ENCODE measurements around the gene PNPLA5. TPM values are rescaled to one million over a fixed set of nuclear protein-coding genes. Genes with fewer than 3 reads are reported as not detected.

The PNPLA5 gene
- total RNA-seq, 1 donor from 2014 or later, result not detected

DNA sequence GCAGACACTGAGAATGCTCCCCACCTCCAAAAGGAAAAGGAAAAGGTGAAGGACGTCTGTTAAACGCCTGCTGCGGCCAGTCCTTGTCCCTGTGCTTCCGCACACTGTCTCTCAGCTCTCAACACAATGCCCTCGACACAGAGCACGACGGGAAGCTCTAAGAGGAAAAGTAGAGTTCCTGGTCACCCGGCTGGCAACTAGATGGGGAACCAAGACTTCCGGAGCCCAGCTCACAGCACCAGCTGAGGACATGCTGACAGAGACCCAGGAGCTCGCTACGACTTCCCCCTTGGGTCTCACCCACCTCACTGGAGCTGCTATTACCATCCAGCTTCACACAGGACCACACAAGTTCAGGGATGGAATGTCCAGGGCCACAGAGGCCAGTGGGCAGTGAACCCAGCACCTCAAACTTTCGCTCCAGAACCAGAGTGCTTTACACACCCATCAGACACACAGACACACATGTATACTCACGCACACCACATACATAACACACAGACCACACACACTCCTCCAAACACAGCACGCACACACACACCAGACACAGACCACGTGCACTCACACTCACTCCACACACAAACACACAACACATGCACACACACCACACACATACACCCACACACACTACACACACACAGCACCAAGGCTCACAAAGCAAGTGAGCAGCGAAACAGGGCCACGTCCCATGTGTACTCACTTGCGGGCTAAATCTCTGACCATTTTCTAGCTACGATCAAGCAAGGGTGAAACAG, 39.1 kb downstream of the PNPLA5 start:
- no peak for DNase-seq

DNA sequence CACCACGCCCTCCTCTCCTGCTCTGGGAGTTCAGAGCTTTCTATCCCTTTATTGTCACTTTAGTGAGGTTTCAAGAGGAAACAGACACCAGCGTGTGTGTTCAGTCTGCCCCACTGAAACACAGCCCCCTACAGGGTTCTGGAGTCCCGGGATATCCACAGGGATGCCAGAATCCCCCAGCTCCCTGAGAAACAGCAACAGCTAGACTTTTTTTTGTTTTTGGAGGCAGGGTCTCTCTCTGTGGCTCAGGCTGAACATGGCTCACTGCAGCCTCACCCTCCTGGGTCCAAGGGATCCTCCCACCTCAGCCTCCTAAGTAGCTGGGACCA, 39.9 kb downstream of the PNPLA5 start:
- DNase-seq, result no peak

DNA sequence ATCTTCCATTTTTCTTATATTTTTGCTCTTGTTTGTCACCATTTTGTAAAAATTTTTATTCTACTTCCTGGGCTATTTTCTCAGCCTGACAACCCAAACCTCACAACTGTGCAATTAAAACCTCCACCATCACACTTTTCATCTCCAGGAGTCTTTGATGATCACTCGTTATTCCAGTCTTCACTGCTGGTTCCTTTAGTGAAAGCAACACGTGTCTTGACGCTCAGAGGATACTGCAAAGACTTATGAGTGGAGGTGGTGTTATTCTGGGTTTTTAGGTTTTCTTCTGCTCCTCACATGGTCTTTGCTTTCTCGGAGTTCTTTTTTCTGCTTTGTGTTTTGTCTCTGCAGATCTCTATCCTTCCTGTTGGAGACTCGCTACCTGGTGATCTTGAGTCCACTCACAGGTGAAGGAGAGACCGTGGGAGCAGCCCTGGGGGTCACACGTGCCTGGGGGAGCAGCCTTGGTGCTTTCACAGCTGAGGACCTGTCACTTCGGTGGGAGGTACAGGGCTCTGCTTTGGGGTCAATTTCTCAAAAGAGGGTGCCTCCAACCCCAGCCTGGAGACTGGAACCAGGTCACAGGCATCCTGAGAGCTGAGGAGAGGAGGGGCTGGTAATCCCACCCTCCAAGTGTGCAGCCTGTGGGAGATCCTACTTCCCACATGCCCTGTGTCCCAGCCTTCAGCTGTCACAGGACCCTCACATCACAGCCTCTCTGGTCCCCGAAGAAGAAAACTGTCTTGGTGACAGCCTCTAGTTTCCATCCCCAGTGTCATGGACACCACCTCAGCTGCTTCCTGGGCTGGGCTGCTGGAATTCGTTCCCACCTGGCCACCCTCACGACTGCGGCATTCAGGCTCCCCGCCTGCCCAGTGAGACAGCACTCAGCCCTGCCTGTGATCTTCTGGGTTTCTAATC, 40.5 kb downstream of the PNPLA5 start:
- DNase-seq, result no peak

DNA sequence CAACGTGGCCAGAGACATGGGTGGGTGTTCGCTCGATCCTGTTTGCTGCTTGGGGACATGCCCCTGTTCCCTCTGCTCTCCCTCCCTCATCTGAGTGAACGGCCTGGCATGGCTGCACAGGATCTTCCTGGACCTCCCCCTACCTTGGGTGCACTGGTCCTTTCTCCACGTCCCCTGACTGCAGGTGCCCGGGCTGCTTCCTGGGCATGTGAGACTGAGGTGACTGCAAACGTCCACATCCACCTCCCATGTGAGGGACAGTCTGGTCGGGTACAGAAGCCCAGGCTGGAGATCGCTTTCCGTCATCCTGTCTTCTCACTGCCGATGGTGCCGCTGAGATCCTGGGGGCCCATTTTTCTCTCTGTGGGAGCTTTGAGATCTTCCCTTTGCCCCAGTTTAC, 41.3 kb downstream of the PNPLA5 start:
- no peak for DNase-seq

DNA sequence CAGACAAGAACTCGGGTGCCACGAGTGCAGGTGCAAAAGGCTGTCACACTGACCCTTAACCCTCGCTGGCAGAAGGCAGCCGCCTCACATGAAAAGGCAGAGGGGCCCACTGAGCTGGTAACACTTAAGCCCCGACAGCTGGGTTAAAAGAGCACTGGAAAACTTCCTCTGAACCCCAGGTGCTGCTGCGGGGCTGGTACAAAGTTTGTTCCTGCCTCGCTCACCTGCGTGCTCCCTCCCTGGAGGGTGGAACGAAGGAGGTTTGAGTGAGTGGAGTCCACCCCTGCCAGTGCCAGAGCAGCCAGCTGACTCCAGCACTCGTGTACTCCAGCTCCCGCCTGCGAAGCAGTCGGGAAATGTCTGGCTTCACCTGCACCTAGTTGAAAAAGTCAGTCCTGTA, 42.1 kb downstream of the PNPLA5 start:
- DNase-seq, result no peak

DNA sequence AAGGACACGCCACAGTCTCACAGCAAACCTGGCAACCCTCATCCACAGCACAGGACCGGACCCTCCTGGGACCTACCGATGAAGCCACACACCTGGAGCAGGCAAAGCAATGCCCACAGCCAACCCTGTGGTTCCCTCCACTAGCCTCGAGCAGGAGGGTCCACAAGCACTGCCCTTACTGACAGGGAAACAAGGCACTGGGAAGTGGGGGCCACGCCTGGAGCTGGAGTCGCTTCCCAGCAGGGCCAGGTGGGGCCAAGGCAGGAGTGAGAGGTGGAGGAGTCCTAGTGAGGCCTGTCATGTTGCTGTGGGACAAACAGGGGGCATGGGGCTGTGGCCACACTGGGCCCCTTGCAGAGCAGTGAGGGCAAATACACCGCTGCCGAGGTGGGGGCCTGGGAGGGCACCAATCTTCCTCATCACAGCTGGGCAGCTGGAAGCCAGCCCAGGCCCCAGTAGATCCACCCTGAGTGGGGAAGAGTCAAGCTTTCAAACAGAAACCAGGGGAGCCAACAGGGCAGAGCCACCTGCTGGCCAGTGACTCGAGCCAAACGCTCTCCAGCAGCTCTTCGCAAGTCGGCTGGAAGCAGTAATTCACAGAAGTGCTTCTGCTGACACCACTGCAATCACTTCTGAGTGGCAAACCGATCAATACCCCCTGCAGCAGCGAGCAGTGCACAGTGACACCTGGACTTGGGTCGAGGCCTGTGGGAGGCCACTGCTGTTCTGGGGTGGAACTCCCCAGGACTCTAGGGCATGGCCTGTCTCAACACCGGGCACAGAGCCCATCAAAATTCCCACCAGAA, 43.2 kb downstream of the PNPLA5 start:
- DNase-seq, result peak; percentile 43

DNA sequence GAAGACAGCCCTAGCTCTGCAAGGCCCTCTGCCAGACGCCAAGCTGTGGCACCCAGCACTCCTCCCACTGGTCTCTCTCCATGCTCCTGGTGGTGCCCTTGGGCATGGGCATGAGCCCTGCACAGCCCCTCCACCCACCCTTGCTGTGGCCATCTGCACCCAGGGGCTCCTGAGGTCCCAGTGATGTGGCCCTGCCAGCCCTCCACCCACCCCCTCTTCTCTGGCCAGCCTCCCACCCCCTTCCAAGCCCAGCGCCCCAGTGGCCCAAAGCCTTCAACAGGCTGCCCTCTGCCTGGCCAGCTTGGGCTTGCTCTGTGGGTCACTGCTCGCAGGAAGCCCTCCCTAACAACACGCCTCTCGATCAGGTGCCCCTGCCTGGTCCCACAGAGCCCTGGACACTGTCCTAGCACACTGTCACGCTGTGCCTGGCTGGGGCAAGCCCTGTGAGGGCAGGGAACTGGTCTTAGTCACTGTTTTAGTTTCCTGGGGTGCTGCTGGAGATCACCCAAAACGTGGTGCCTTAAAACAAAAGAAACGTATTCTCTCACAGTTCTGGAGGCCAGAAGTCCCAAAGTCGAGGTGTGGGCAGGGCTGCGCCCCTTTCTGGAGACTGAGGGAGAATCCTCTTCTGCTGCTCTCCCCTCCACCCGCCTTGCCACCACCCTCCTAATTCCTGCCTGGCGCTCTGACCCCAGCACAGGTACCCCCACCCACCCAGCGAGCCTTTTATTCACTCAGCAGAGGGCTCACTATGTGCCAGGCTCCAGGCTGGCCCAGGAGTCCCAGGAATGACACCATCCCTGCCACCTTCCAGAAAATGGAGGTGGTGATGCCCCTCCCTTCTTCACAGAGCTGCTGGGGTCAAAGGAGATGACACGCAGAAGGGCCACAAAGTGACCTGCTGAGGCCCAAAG, 44.2 kb downstream of the PNPLA5 start:
- DNase-seq, result no peak

DNA sequence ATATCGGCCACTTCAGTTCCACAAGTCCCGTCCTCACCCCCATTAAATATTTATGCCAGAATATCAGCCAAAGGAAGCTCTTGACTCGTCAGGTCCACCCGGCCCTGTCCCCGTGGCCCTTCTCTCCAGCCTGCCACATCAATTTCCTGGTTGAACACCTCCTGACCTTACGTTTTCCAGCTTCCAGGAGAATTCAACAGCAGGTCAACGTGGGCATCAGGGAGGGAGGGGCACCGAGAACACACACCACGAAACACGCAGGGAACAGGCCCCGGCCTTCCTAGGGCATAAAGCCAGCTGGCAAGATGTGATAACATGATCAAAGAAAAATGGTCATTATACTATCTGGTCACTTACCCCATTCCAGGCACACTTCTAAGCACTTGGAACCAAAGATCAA, 44.8 kb downstream of the PNPLA5 start:
- no peak for DNase-seq

DNA sequence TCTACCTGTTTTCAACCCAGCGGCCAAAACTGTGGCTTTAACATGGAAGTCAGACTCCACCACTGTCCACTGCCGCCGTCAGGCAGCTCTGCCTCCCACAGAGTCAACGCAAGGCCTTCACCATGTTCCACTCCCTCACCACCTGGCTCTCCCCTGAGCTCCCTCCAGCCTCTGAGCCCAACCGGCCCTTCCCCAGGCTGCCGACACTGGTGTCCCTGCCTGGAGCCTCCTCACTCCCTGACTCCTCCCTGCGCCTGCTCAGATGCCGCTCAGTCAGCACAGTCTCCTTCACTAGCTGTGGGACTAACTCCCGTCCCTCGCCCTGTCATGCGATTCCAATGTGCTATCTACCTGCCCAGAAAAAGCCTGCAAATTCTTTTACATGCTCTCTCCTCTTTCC, 45.8 kb downstream of the PNPLA5 start:
- DNase-seq, result no peak

DNA sequence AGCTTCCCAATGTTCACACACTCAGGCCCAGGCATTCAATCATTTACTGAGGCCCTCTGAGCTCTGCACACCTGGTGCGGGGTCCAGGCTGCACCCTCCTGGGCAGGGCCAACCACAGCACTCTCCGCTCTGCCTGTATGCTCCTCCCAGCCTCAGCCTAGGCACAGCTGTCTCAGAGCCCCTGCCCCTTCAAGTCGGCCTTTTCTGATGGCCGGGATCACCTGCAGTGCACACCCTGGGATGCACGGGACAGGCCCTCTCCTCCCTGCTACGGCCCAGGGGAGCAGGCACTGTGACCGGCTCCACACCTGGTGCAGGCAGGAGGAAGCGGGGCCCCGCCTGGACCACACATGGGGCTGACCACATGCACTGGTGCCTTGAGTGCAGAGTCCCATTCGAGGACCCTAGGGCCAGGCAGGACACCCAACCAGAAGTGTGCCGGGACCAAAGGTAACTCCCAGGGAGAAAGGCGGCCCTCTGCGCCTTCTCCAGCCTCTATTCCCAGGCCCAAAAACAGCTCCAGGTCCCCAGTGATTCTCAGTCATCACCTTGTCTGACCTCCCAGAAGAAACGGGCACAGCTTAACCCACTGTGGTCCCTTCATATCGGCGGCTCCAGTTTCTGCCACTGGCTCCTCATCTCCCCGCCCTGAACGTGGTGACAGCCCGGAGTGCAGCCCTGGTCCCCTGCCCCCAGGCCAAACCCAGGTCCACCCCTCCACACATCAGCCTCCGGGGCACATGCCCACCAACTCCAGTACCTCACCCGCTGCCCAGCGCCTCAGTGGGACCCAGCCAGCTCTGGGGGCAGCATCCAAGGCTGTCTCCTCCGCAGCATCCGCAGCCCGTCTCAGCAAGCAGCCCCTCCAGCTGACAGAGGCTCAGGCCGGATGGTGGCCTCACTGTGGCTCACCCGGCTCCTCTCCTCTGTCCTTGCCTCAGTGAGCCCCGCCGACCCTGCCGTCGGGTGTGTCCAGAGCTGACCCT, 47.0 kb downstream of the PNPLA5 start:
- no peak for DNase-seq

DNA sequence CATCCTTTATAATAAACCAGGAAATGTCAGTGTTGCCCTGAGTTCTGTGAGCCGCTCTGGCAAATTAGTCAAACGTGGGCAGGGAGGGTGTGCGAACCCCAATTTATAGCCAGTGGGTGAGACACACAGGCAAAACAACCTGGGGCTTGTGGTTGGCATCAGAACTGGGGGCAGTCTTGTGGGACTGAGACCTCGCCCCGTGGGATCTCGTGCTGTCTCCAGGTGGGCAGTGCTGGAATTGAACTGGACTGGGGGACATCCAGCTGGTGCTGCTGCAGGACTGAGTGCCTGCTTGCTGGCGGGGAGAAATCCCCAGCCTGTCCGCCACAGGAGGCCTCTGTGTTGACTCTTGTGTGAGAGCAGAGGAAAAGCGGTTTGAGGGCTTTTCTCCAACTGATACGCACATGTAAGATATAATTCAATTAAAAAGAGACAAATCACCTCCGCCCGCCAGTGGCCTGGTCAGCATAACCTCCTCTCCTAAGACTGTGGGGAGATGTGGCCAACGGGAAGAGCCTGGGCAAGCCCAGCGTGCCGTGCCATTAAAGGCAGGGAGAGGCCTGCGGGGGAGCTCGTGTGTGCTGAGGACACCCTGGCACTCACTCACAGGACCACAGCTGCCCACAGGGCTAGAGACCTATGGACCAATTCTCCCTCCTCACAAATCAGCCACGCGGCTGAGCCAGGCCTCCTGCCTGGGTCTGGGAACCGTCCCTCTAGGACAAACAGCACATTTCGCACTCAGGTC, 47.9 kb downstream of the PNPLA5 start:
- no peak for DNase-seq

DNA sequence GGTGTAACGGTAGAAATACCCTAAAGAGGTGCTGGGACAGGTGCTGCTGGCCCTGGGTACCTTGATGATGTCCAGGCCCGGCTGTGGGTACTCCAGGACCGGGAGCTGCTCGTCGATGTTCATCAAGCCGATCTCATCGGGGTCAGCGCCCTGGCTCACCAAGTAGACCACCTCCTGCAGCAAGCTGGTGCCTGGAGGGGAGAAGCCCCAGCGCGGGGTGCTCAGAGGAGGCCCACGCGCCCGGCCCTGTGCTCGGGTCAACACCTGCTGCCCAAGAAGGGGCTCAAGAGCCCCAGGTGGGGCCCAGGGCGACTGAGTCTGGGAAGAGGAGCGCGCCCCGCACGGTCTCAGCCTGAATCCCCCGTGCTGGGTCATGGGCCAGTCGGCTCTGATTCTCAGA, 50.1 kb downstream of the PNPLA5 start:
- no peak for DNase-seq

DNA sequence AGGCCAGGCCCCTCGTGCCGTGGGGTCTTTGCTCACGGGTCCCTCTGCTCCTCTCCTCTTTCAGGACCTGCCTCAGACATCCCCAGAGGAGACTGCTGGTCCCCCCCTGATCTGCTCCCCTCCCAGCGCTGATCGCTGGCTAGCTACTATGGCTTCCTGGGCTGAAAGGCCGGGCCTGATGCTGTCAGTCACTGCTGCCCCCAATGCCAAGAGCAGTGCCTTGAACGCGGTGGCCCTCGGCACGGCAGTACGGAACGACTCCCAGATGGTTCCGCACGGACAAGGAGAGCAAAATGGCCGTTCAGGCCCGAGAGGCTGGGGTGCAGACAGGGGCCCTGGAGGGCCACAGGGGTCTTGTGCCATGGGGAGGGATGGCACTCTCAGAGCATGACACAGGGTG, 51.0 kb downstream of the PNPLA5 start:
- no peak for DNase-seq

DNA sequence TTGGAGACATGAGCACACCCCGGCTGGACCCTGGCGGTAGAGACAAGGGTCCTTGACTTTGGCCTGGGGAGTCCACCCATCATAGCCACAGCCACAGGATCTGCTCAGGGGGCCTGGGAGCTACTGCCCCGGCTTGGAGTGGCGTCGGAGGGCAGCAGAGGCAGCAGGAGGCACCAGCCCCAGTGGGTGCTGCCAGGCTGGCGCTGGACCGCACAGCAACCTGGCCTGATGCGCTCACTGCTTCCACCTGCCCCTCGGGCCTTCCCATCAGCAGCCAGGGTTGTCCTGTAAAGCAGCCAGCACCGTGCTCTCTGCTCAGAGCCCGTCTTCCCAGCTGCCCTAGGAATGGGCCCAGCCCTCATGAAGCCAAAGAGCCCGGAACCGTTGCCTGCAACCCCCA, 51.4 kb downstream of the PNPLA5 start:
- no peak for DNase-seq

DNA sequence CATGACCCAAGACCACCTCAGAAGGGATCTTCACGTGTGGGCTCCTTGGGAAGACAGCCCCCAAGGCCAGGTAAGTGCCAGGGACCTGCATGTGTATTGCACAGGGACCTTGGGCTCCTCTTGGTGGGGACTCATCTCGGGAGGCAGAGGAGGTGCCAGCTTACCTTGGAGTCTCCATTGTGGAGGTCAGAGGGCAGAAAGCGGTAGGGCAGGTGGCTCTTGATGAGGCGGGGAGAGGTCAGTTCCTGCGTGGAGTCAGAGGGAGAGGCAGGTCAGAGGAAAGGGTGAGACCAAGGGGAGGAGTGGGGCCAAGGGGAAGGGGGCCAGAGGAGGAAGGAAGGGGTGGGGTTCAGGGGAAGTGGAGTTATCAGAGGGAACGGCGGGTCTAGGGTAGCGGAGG, 52.0 kb downstream of the PNPLA5 start:
- no peak for DNase-seq

DNA sequence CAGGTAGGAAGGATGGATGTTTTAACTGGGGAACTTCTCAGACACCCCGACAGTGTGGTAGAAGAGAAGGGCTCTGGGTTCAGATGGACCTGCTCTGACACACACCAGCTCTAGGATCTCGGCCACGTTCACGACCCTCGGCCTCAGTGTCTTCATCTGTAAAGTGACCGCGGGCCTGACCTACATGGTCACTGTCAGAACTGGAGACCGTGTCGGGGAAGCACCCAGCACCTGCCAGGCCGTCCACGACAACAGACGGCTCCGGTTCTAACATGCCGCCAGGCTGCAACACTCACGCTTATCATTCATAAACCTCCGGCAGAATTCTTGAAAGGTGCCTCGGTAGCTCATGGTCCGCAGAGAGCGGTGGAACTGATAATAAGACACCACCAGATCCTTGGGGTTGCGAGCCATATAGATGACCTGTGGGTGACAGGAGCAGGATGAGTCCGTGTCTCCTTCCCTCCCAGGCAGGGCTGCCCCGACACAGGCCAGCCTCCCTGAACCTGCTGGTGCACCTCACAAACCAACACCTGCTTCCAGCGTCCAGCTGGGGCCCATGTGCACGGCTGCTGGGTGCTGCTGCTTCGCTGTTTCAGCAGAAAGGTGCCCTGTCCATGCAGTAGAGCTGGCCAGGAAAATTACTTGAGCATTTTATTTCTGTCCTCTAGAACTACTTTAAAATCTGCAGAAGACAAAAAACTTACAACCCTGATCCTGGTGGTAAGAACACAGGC, 53.1 kb downstream of the PNPLA5 start:
- DNase-seq, result no peak

DNA sequence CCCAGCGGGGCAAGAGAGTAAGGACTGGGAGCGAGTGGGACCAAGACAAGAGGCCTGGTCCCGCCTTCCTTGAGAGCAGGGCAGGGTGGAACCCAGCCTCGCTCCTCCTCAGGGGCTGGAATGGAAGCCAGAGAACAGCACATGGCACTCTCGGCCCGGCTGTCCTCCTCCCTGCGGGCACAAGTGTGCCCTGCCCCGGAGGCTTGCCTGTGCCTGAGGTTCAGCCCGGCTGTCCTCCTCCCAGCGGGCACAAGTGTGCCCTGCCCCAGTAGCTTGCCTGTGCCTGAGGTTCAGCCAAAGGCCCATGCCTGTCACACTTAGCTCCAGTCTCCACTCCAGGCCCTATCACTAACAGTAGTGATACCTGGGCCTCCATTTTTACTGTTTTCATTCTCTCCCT, 53.7 kb downstream of the PNPLA5 start:
- no peak for DNase-seq

DNA sequence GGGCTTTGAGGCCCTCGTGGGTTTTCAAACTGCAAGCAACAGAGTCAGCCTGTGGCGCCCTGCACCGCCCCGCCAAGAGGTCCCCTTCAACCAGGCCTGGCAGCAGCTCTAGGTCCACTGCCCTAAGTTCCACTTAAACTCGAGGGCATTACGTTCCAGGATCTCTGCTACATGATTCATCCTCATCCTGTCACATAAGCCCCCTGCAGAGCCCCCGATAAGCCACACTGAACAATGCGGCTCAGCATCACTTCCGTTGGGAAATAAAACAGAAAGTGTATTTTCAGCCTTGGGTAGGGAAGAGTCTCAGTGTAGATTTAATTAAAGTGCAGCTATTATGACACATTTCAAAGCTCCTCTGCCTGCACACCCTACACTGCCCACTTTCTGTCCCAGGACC, 54.1 kb downstream of the PNPLA5 start:
- DNase-seq, result peak; percentile 17

DNA sequence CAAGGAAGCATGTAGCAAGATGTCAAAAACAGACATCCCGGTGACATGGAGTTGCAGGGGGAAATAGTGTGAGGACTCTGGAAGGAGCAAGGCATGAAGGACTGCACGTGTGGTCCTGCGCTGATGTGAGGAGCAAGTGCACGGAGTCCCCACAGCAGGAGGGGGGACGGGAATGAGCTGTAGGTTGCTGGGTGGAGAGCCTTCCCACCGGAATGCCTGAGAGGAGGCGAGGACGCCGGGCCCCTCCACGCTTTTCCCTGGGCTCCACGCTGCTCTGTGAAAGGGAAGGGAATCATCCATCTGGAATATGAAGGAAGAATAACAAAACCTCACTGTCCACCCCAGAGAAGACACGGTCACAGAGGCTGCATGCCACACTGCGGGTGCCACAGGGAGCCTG, 56.1 kb downstream of the PNPLA5 start:
- no peak for DNase-seq

All from dermis blood vessel endothelial cell (primary cell).